Panc1 (cell line): ENCODE data around the gene FBXO10. TPM values are rescaled to one million over a fixed set of nuclear protein-coding genes. Genes with fewer than 3 reads are reported as not detected.

ENCODE experiments used
- ATAC-seq: fragments of 200-7000 bp; cut with Tn5 transposase; 2 replicates; pipeline ENCODE4 v1.9.1; 2020; ENCODE audit warnings: mild to moderate bottlenecking, moderate library complexity
- BruUV-seq: library from RNA; stranded (reverse); fragments of 400-500 nt; replicated peaks from 2 replicates; lab custom pipeline; 2021; lab: Mats Ljungman, UMichigan
- CTCF ChIA-PET: fragments of 300-600 bp; sonication (Branson Sonifier 250); formaldehyde crosslinking; loops from one replicate; lab custom pipeline; 2022; ENCODE audit warnings: antibody characterized with exemption; lab: Charles Lee
- POLR2A ChIA-PET: fragments of 300-600 bp; sonication (Branson Sonifier 250); formaldehyde crosslinking; loops from one replicate; lab custom pipeline; 2022; ENCODE audit warnings: antibody characterized with exemption; lab: Charles Lee
- DNase-seq: peaks from one replicate; pipeline ENCODE4 v3.0.0-alpha.2; 2010; ENCODE audit warnings: low read depth, low spot score
- H3K27ac ChIP-seq: 2 replicates; pipeline ENCODE4 v1.5.1; 2011; ENCODE audit warnings: mild to moderate bottlenecking, low read length, inconsistent platforms
- H3K27me3 ChIP-seq: fragments of 200-500 bp; sonication (Bioruptor generic); 2 replicates; pipeline ENCODE4 v1.6.0; 2014; ENCODE audit warnings: low read length, inconsistent platforms; ENCODE audit not compliant: control insufficient read depth, insufficient read depth
- H3K36me3 ChIP-seq: fragments of 200-500 bp; sonication (Bioruptor generic); 2 replicates; pipeline ENCODE4 v1.5.1; 2014; ENCODE audit warnings: inconsistent platforms, mild to moderate bottlenecking, low read length, moderate library complexity; ENCODE audit not compliant: control insufficient read depth, insufficient read depth
- H3K4me1 ChIP-seq: 2 replicates; pipeline ENCODE4 v1.5.1; 2011; ENCODE audit warnings: inconsistent platforms, mild to moderate bottlenecking, low read length, moderate library complexity; ENCODE audit not compliant: control insufficient read depth, insufficient read depth
- H3K4me3 ChIP-seq, 2 experiments: 2 replicates each; pipeline ENCODE4 v1.5.1; 2011 to 2012; ENCODE audit warnings: low read depth in 2 of 2, low read length in 2 of 2, mild to moderate bottlenecking in 2 of 2, inconsistent platforms in 1 of 2, moderate library complexity in 1 of 2
- H3K9me3 ChIP-seq: fragments of 200-500 bp; sonication (Bioruptor generic); 2 replicates; pipeline ENCODE4 v1.5.1; 2014; ENCODE audit warnings: low read depth, mild to moderate bottlenecking, inconsistent platforms, low read length, moderate library complexity; ENCODE audit not compliant: control insufficient read depth, insufficient read depth
- POLR2AphosphoS5 ChIP-seq: IDR thresholded peaks from 2 replicates; pipeline ENCODE4 v1.6.1; 2012; ENCODE audit warnings: mild to moderate bottlenecking, low read depth, low read length, moderate library complexity
- SIN3A ChIP-seq: IDR thresholded peaks from 2 replicates; pipeline ENCODE4 v1.6.1; 2012; ENCODE audit warnings: low read depth, mild to moderate bottlenecking, low read length, moderate library complexity, borderline replicate concordance; ENCODE audit not compliant: insufficient read depth
- TCF7L2 ChIP-seq: IDR thresholded peaks from 2 replicates; pipeline ENCODE4 v1.6.1; 2011; ENCODE audit warnings: mild to moderate bottlenecking, low read depth, low read length, inconsistent platforms
- in situ Hi-C: cut with HindIII; loops from 2 replicates; pipeline ENCODE4 v1.10.0; 2016; ENCODE audit warnings: low sequenced_read_pairs, low pct_unique_long_range_greater_than_20kb
- intact Hi-C: fragments of 100-400 bp; cut with micrococcal nuclease; formaldehyde crosslinking; loops from one replicate; pipeline ENCODE4 v1.10.0; 2022; ENCODE audit not compliant: unreplicated experiment
- total RNA-seq: library from RNA; stranded (reverse); gene quantifications from one replicate; pipeline ENCODE4 v1.2.1, GENCODE V29; 2021; ENCODE audit not compliant: unreplicated experiment
- TF ChIP-seq, protein P1 (sequence below), 2 experiments: IDR thresholded peaks; 2 replicates each; pipeline ENCODE4 v1.6.1; 2011 to 2012; ENCODE audit warnings: low read depth in 2 of 2, control low read depth in 1 of 2, low read length in 1 of 2, mild to moderate bottlenecking in 1 of 2, moderate library complexity in 1 of 2; ENCODE audit not compliant: insufficient read depth in 1 of 2
- TF ChIP-seq, protein P2 (sequence below): fragments of 450-650 bp; IDR thresholded peaks from 2 replicates; pipeline ENCODE4 v1.5.1; 2017; ENCODE audit warnings: mild to moderate bottlenecking

FBXO10 gene
- total RNA-seq, 1 experiment from 2014 or later, result 39.8 TPM

DNA sequence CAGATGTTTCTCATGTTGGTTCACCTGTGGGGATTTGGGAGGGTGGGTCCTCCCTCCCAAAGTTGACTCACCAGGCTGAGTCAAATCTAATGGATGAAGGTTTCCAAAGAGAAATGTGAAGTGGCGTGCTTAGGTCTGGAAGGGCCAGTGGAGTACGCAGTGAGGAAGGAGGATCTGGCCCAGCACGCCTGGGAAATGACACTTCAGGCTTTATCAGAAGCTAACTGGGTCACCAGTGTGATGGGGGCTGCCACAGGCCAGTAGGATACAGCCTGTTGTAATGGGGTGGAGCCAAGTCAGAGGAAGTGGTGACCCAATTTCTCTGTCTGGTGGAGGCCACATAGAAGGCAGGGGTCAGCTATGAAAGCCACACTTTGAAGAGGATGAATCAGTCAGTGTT is 72.4 kb downstream of the FBXO10 start:
- H3K4me1 ChIP-seq, result no peaks in the 10 kb centered on the region
- ATAC-seq, result no peak
- ChIA-PET CTCF (no interaction called here), POLR2A (no interaction called here)
- BruUV-seq, result no TSS peak
- H3K27ac ChIP-seq, result no peak overlapping the region
- no peak for DNase-seq
- intact Hi-C loops, result no loop called here
- no peaks in the 10 kb centered on the region for H3K27me3 ChIP-seq
- peaks cover 28% of the 10 kb centered on the region for H3K36me3 ChIP-seq
- H3K9me3 ChIP-seq, result no peaks in the 10 kb centered on the region
- TF ChIP-seq TCF7L2 (no peak), POLR2AphosphoS5 (no peak), SIN3A (no peak)
- TF ChIP-seq, protein P1, sequence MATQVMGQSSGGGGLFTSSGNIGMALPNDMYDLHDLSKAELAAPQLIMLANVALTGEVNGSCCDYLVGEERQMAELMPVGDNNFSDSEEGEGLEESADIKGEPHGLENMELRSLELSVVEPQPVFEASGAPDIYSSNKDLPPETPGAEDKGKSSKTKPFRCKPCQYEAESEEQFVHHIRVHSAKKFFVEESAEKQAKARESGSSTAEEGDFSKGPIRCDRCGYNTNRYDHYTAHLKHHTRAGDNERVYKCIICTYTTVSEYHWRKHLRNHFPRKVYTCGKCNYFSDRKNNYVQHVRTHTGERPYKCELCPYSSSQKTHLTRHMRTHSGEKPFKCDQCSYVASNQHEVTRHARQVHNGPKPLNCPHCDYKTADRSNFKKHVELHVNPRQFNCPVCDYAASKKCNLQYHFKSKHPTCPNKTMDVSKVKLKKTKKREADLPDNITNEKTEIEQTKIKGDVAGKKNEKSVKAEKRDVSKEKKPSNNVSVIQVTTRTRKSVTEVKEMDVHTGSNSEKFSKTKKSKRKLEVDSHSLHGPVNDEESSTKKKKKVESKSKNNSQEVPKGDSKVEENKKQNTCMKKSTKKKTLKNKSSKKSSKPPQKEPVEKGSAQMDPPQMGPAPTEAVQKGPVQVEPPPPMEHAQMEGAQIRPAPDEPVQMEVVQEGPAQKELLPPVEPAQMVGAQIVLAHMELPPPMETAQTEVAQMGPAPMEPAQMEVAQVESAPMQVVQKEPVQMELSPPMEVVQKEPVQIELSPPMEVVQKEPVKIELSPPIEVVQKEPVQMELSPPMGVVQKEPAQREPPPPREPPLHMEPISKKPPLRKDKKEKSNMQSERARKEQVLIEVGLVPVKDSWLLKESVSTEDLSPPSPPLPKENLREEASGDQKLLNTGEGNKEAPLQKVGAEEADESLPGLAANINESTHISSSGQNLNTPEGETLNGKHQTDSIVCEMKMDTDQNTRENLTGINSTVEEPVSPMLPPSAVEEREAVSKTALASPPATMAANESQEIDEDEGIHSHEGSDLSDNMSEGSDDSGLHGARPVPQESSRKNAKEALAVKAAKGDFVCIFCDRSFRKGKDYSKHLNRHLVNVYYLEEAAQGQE (IDR thresholded peaks at IDR 0.05; ENCODE audit: insufficient read depth in 1 of 2, low read depth in 2 of 2, low read length in 1 of 2), result no peak
- TF ChIP-seq, protein P2, sequence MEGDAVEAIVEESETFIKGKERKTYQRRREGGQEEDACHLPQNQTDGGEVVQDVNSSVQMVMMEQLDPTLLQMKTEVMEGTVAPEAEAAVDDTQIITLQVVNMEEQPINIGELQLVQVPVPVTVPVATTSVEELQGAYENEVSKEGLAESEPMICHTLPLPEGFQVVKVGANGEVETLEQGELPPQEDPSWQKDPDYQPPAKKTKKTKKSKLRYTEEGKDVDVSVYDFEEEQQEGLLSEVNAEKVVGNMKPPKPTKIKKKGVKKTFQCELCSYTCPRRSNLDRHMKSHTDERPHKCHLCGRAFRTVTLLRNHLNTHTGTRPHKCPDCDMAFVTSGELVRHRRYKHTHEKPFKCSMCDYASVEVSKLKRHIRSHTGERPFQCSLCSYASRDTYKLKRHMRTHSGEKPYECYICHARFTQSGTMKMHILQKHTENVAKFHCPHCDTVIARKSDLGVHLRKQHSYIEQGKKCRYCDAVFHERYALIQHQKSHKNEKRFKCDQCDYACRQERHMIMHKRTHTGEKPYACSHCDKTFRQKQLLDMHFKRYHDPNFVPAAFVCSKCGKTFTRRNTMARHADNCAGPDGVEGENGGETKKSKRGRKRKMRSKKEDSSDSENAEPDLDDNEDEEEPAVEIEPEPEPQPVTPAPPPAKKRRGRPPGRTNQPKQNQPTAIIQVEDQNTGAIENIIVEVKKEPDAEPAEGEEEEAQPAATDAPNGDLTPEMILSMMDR, result no peak
- H3K4me3 ChIP-seq, result no peak overlapping the region
- in situ Hi-C loops, result no loop called here

DNA sequence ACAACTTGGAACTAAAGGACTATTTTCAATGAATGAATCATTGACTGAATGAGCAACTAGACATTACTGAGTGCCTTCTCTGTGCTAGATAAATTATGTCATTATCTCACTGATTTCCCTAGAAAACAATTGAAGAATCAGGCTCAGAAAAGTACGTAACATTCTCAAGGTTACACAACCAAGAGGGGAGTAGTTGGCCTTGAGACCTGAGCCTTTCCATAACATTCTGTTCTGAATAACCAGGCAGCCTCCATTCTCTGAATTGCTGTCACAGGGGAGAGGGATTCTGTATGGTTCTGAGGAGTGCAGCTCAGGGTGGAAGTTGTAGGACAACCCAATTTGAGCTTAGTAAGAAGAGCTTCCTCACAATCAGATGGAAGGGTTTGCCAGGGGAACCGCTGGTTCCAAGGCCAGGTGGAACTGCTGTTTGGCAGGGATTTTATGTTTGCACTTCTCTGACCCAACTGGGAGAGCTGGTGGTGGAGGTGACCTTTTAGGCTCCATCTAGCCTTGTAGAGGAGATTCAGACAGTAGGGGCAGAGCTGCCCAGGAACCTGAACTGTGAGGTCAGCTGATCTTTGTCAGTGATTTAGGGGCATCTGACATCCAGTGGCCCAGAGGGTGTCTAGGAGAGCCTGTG is 74.1 kb downstream of the FBXO10 start:
- ATAC-seq (no peak), DNase-seq (no peak)
- CTCF ChIA-PET, result no interaction called here
- TF ChIP-seq SIN3A (no peak), TCF7L2 (no peak), POLR2AphosphoS5 (no peak)
- TF ChIP-seq, protein P2, result no peak
- TF ChIP-seq, protein P1 (IDR thresholded peaks at IDR 0.05; ENCODE audit: insufficient read depth in 1 of 2, low read depth in 2 of 2, low read length in 1 of 2), result no peak
- H3K4me3 ChIP-seq, result no peak overlapping the region
- in situ Hi-C loops (no loop called here), intact Hi-C loops (no loop called here)
- peaks cover 37% of the 10 kb centered on the region for H3K36me3 ChIP-seq
- H3K27me3 ChIP-seq, result no peaks in the 10 kb centered on the region
- no TSS peak for BruUV-seq
- no peaks in the 10 kb centered on the region for H3K4me1 ChIP-seq
- POLR2A ChIA-PET, result no interaction called here
- H3K9me3 ChIP-seq, result no peaks in the 10 kb centered on the region
- H3K27ac ChIP-seq, result no peak overlapping the region
